Psoas muscle (tissue), 8 donors: Measurements from ENCODE around the gene LIPG. TPM values are rescaled to one million over a fixed set of nuclear protein-coding genes. Genes with fewer than 3 reads are reported as not detected.

ENCODE experiments used
- ATAC-seq, 4 donors: fragments of 200-7000 bp; cut with Tn5 transposase; one replicate each; pipeline ENCODE4 v1.9.1; 2020; ENCODE audit warnings: moderate library complexity in 3 of 4, mild to moderate bottlenecking in 2 of 4
- DNase-seq, 2 donors: peaks; one replicate each; pipeline ENCODE4 v3.0.0-alpha.2; 2020
- H3K27ac ChIP-seq: fragments of 200-600 bp; one replicate; pipeline ENCODE4 v1.8.0; 2022
- H3K27me3 ChIP-seq, 3 donors: fragments of 200-600 bp in 1 of 3; one replicate each; pipeline versions ENCODE4 v1.6.1 to v1.8.0; 2013 to 2022; ENCODE audit warnings: low read length in 2 of 3, mild to moderate bottlenecking in 2 of 3, moderate library complexity in 1 of 3; ENCODE audit not compliant: insufficient read depth in 3 of 3
- H3K36me3 ChIP-seq, 2 donors: fragments of 200-600 bp in 1 of 2; one replicate each; pipeline versions ENCODE4 v1.6.1 to v1.8.0; 2013 to 2022; ENCODE audit warnings: low read depth in 1 of 2, mild to moderate bottlenecking in 1 of 2, moderate library complexity in 1 of 2; ENCODE audit not compliant: insufficient read depth in 1 of 2
- H3K4me1 ChIP-seq: fragments of 200-600 bp; one replicate; pipeline ENCODE4 v1.8.0; 2022
- H3K4me3 ChIP-seq: fragments of 200-600 bp; one replicate; pipeline ENCODE4 v1.8.0; 2022; ENCODE audit warnings: mild to moderate bottlenecking
- H3K9me3 ChIP-seq: fragments of 200-600 bp; one replicate; pipeline ENCODE4 v1.8.0; 2022
- WGBS, 3 donors: extraction: QIAGEN DNeasy Blood & Tissue Kit; methylation state at CpG; one replicate each; pipeline versions ENCODE4 v1.1.6 to v1.1.7; 2013; 5-methylcytosine and 5-hydroxymethylcytosine counted together
- intact Hi-C, 2 donors: fragments of 100-400 bp; cut with DNase I; formaldehyde crosslinking; loops; one replicate each; pipeline versions ENCODE4 v1.11.0 to v1.14.2; 2022
- polyA plus RNA-seq, 3 donors: library from polyadenylated mRNA; stranded (reverse); fragments of 200-250 nt; gene quantifications; one replicate each; pipeline ENCODE4 v1.2.3, GENCODE V29; 2013
- total RNA-seq, 4 donors: library from RNA; stranded (reverse); fragmentation: NEBNext Ultra II Directional in 2 of 4; extraction: Animal tissue kit (Norgen Biotek cat#: 25700) in 2 of 4; gene quantifications; one replicate each; pipeline versions ENCODE4 v1.2.1 to v1.2.4, GENCODE V29; 2021 to 2023
- TF ChIP-seq, protein P1 (sequence below): fragments of 200-600 bp; IDR thresholded peaks from one replicate; pipeline ENCODE4 v1.8.0; 2022; ENCODE audit warnings: antibody characterized with exemption
- donor health status: healthy with polysubstance abuse.
- donor health status: DM: no; HTN: no; CAD: no; lungs with moderate emphysema.
- donor health status: Bipolar disorder and iron deficiency.
- donor health status: healthy.
- donor health status: DM: yes; HTN: yes; CAD: no.
- donor health status: DM: no; HTN: no; CAD: no.
- donor health status: DM: no; HTN: no; CAD: no.
- donor health status: DM: yes; HTN: yes; CAD: no.

LIPG gene
- total and polyA plus RNA-seq, 7 donors: 0.62 to 19.1 (median 2.2) TPM

DNA sequence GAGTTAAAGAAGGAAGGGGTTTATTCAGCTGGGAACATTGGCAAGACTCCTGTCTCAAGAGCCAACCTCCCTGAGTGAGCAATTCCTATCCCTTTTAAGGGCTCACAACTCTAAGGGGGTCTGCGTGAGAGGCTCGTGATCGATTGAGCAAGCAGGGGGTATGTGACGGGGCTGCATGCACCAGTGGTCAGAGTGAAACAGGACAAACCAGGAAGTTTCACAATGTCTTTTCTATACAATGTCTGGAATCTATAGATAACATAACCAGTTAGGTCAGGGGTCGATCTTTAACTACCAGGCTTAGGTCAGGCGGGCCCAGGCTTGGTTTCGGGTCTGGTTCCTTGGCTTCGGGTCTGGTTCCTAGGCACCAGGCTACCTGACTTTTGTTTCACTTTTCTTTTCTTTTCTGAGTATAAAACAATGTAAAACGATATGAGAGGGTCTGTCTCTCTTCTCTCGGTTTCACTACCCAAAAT lies 30.1 kb upstream of the LIPG start:
- 80 to 83% (median 81%) methylated on average over 10 of the region's 10 CpGs for WGBS, 3 donors
- Histone ChIP-seq H3K27me3 (no peaks in the 10 kb centered on the region), H3K27ac (no peak overlapping the region), H3K4me1 (no peaks in the 10 kb centered on the region), H3K4me3 (no peak overlapping the region), H3K9me3 (no peaks in the 10 kb centered on the region), H3K36me3 (no peaks in the 10 kb centered on the region)
- TF ChIP-seq, protein P1, sequence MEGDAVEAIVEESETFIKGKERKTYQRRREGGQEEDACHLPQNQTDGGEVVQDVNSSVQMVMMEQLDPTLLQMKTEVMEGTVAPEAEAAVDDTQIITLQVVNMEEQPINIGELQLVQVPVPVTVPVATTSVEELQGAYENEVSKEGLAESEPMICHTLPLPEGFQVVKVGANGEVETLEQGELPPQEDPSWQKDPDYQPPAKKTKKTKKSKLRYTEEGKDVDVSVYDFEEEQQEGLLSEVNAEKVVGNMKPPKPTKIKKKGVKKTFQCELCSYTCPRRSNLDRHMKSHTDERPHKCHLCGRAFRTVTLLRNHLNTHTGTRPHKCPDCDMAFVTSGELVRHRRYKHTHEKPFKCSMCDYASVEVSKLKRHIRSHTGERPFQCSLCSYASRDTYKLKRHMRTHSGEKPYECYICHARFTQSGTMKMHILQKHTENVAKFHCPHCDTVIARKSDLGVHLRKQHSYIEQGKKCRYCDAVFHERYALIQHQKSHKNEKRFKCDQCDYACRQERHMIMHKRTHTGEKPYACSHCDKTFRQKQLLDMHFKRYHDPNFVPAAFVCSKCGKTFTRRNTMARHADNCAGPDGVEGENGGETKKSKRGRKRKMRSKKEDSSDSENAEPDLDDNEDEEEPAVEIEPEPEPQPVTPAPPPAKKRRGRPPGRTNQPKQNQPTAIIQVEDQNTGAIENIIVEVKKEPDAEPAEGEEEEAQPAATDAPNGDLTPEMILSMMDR: no peak
- ATAC-seq (no peak), DNase-seq (no peak)
- intact Hi-C loops: no loop called here

DNA sequence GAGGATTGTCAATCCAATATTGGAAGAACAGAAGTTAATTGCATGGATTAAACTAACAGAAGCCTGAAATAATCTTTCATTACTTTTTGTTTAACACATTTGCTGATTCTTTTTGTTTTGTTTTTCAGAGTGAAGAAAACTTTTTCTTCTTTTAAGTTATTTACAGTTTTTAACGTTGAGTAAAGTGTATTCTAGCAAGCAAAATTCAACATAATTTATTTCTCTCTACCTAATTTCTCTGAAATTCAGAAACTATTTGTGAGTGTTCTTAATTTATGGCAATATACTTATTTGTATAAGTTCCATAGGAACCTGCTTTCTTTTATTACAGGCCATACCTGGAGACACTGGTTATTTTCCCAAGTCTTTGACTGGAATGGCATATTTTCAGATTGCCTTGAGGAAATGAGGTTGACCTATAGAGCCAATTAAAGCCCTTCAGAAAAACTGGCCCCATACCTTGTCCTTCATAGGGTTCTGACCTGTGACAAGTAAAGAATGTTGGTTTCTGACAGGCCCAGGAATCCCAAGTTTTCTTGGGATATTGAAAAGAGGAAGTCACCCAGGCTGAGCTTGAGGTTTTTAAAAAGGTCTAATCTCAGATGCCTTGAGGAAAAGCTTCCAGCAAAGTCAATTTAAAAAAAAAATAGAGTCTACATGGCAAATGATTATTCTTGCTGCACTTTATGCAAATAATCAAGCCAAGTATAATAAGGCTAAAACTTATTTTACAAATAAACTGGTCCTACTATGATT lies 26.8 kb upstream of the LIPG start:
- H3K4me1 ChIP-seq: no peaks in the 10 kb centered on the region
- intact Hi-C loops: no loop called here
- no peak overlapping the region for H3K27ac ChIP-seq
- ATAC-seq (no peak), DNase-seq (no peak)
- TF ChIP-seq, protein P1: no peak
- H3K4me3 ChIP-seq: no peak overlapping the region
- H3K27me3 ChIP-seq: no peaks in the 10 kb centered on the region
- H3K36me3 ChIP-seq: no peaks in the 10 kb centered on the region
- WGBS, 3 donors: 86 to 91% (median 89%) methylated on average over 1 of the region's 1 CpG
- no peaks in the 10 kb centered on the region for H3K9me3 ChIP-seq

DNA sequence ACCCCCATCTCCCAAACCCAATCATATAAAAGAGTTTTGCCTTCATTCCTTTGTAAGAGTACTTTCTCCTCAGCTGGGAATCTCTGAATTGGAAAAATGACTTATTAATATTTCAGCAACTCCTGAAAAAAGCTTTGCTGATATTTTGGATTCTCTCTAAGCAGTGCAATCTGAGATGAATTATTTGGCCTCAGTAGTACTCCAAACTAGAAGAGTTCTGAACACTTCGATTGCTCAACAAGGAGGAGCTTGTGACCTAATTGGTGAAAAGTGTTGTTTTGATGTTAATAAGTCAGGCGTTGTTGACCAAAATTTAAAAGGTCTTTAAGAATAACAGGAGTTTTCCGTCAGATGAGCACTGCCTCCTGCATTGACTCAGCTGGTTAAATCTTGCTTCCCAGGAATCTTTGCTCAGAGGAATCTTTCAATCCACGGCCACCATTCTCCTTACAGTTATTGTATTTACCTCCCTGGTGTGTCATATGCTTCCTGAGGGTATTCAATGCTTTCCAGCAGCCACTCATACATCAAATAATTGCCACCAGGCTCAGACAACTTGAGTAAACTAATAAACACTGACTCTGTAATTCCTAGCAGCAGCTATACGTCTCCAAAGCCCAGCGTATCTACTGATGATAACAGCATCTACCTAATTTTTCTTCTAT lies 24.5 kb upstream of the LIPG start:
- DNase-seq: no peak
- Histone ChIP-seq H3K4me3 (no peak overlapping the region), H3K36me3 (no peaks in the 10 kb centered on the region), H3K9me3 (no peaks in the 10 kb centered on the region), H3K27ac (no peak overlapping the region), H3K4me1 (no peaks in the 10 kb centered on the region), H3K27me3 (no peaks in the 10 kb centered on the region)
- ATAC-seq: no peak
- 79 to 84% (median 79%) methylated on average over 6 of the region's 6 CpGs for WGBS, 3 donors
- TF ChIP-seq, protein P1: no peak
- intact Hi-C loops: no loop called here

DNA sequence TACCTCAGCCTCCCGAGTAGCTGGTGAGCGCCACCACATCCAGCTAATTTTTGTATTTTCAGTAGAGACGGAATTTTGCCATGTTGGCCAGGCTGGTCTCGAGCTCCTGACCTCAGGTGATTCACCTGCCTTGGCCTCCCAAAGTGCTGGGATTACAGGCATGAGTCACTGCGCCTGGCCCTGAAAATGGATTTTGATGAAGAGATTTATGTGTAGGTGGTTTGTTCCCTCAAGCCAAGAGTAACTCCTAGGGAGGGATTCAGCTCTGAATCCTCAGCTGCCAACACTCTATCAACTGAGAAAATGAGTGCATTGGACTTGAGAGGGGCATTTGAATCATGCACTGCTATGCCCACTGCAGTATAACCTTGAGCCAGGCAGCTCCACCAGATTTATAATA lies 17.5 kb upstream of the LIPG start:
- H3K27ac ChIP-seq: no peak overlapping the region
- no peak for DNase-seq
- no peaks in the 10 kb centered on the region for H3K9me3 ChIP-seq
- no peak overlapping the region for H3K4me3 ChIP-seq
- H3K27me3 ChIP-seq: no peaks in the 10 kb centered on the region
- H3K4me1 ChIP-seq: no peaks in the 10 kb centered on the region
- intact Hi-C loops: loop anchor here in 1 of 2 donors (5.0 kb wide), 1 partner anchor 817 kb away; no protein-coding TSS in a partner anchor
- H3K36me3 ChIP-seq: no peaks in the 10 kb centered on the region
- TF ChIP-seq, protein P1: no peak
- ATAC-seq: no peak
- 89 to 92% (median 90%) methylated on average over 5 of the region's 5 CpGs for WGBS, 3 donors
